T-cell (primary cell): Measurements from ENCODE around the gene ZFPM1. TPM values are rescaled to one million over a fixed set of nuclear protein-coding genes. Genes with fewer than 3 reads are reported as not detected.
A peak's percentile ranks its signal among the peaks of the same experiment; 100 is the strongest.

Experiments
- ATAC-seq, 4 experiments: fragments of 200-7000 bp in 3 of 4; fragments of 150-1000 bp in 1 of 4; cut with Tn5 transposase; replicated peaks in 1 of 4; 1 replicate in 3 of 4; 2 replicates in 1 of 4; pipeline ENCODE4 v1.10.0; 2021; ENCODE audit warnings: moderate library complexity in 3 of 4, mild to moderate bottlenecking in 2 of 4, moderate number of reproducible peaks in 1 of 4
- CTCF ChIA-PET, 2 donors: fragments of 300-600 bp; sonication (Branson Sonifier 250); formaldehyde crosslinking; loops; one replicate each; lab custom pipeline; 2022; ENCODE audit warnings: antibody characterized with exemption in 2 of 2; lab: Charles Lee
- POLR2A ChIA-PET, 2 donors: fragments of 300-600 bp; sonication (Branson Sonifier 250); formaldehyde crosslinking; loops; one replicate each; lab custom pipeline; 2022; ENCODE audit warnings: antibody characterized with exemption in 2 of 2; lab: Charles Lee
- DNase-seq, 35 experiments: peaks; one replicate each; pipeline versions ENCODE4 v3.0.0 to v3.0.0-alpha.2; 2013 to 2023
- H3K27ac ChIP-seq: one replicate; pipeline ENCODE4 v1.5.1; 2013; ENCODE audit warnings: low read length
- H3K27me3 ChIP-seq, 2 experiments: replicated peaks in 1 of 2; 1 replicate in 1 of 2; 2 replicates in 1 of 2; pipeline versions ENCODE4 v1.6.1 to v1.7.0; 2013; ENCODE audit warnings: low read length in 1 of 2, mixed read lengths in 1 of 2; ENCODE audit not compliant: control insufficient read depth in 2 of 2, insufficient read depth in 2 of 2; ENCODE audit errors: extremely low read depth in 1 of 2
- H3K36me3 ChIP-seq, 2 donors: 1 replicate in 1 of 2; 2 replicates in 1 of 2; pipeline versions ENCODE4 v1.6.1 to v1.7.0; 2013; ENCODE audit warnings: low read length in 1 of 2; ENCODE audit not compliant: control insufficient read depth in 2 of 2, insufficient read depth in 1 of 2; ENCODE audit errors: extremely low read depth in 1 of 2
- H3K4me1 ChIP-seq, 2 experiments: 1 replicate in 1 of 2; 2 replicates in 1 of 2; pipeline versions ENCODE4 v1.6.1 to v1.7.0; 2013; ENCODE audit warnings: low read length in 2 of 2, mixed read lengths in 1 of 2; ENCODE audit not compliant: insufficient read depth in 2 of 2, control insufficient read depth in 1 of 2; ENCODE audit errors: extremely low read depth in 1 of 2
- H3K4me3 ChIP-seq, 2 donors: 1 replicate in 1 of 2; 2 replicates in 1 of 2; pipeline versions ENCODE4 v1.5.1 to v1.7.0; 2013; ENCODE audit warnings: mild to moderate bottlenecking in 2 of 2, low read length in 1 of 2, moderate library complexity in 1 of 2; ENCODE audit not compliant: control insufficient read depth in 1 of 2; ENCODE audit errors: extremely low read depth in 1 of 2
- H3K9me3 ChIP-seq: 2 replicates; pipeline ENCODE4 v1.7.0; 2013
- H3K27ac Mint-ChIP-seq, 2 donors: one replicate each; pipeline ENCODE4 v1.8.0; 2020 to 2021; ENCODE audit warnings: mild to moderate bottlenecking in 2 of 2, mixed read lengths in 2 of 2
- H3K27me3 Mint-ChIP-seq, 2 donors: one replicate each; pipeline ENCODE4 v1.8.0; 2021 to 2022; ENCODE audit warnings: mixed read lengths in 2 of 2
- H3K36me3 Mint-ChIP-seq: one replicate; pipeline ENCODE4 v1.8.0; 2021; ENCODE audit warnings: mixed read lengths
- H3K4me1 Mint-ChIP-seq, 3 donors: one replicate each; pipeline ENCODE4 v1.8.0; 2020 to 2022; ENCODE audit warnings: mixed read lengths in 3 of 3, mild to moderate bottlenecking in 1 of 3
- H3K4me3 Mint-ChIP-seq, 3 donors: one replicate each; pipeline ENCODE4 v1.8.0; 2020 to 2022; ENCODE audit warnings: mild to moderate bottlenecking in 3 of 3, mixed read lengths in 3 of 3, moderate library complexity in 3 of 3
- H3K9me3 Mint-ChIP-seq, 3 donors: one replicate each; pipeline ENCODE4 v1.8.0; 2020 to 2022; ENCODE audit warnings: mixed read lengths in 3 of 3
- WGBS: methylation state at CpG from one replicate; pipeline ENCODE4 v1.1.5; 2013; ENCODE audit warnings: missing lambda C conversion rate; ENCODE audit not compliant: insufficient coverage; 5-methylcytosine and 5-hydroxymethylcytosine counted together
- total RNA-seq, 35 experiments: library from RNA in 6 of 35; stranded (reverse) in 6 of 35; fragments of 120-200 nt in 1 of 35; gene quantifications; one replicate each; pipeline versions ENCODE4 v1.2.1 to v1.2.4 and lab custom pipeline; 2013 to 2026

ZFPM1 gene
- total RNA-seq, 5 donors from 2014 or later (not counting 1 experiment from before 2014, with no cell fraction given): 19.6 to 38.4 (median 33.1) TPM

GRCh38 chr16:88440686-88441405, 12.2 kb upstream of the ZFPM1 start:
- Histone ChIP-seq H3K4me1 (peaks cover 0 to 15% of the 10 kb centered on the region in 2 experiments), H3K4me3 (no peak overlapping the region), H3K36me3 (no peaks in the 10 kb centered on the region), H3K27ac (no peak overlapping the region), H3K27me3 (peaks cover 0 to 17% of the 10 kb centered on the region in 2 experiments), H3K9me3 (no peaks in the 10 kb centered on the region)
- DNase-seq (no peak), ATAC-seq (no peak)
- Mint-ChIP-seq H3K4me3 (no peak overlapping the region), H3K27ac (no peak overlapping the region), H3K4me1 (peaks cover 0 to 4% (median 4%) of the 10 kb centered on the region in 3 donors), H3K27me3 (no peaks in the 10 kb centered on the region), H3K36me3 (no peaks in the 10 kb centered on the region), H3K9me3 (no peaks in the 10 kb centered on the region)
- ChIA-PET CTCF (interaction anchor here in 1 of 2 donors (0.8 kb wide), 1 partner anchor 87 kb away, joined by 3 read pairs; no protein-coding TSS in a partner anchor), POLR2A (interaction anchor here in 1 of 2 donors (0.5 kb wide), 1 partner anchor 1447 kb away, joined by 5 read pairs; no protein-coding TSS in a partner anchor)
- 90% methylated on average over 17 of the region's 24 CpGs for WGBS

- Histone ChIP-seq H3K9me3 (no peaks in the 10 kb centered on the region), H3K4me3 (no peak overlapping the region), H3K27me3 (peaks cover 0 to 17% of the 10 kb centered on the region in 2 experiments), H3K4me1 (peaks cover 0 to 15% of the 10 kb centered on the region in 2 experiments), H3K36me3 (no peaks in the 10 kb centered on the region), H3K27ac (no peak overlapping the region)
- Mint-ChIP-seq H3K4me1 (peaks cover 0 to 4% (median 4%) of the 10 kb centered on the region in 3 donors), H3K9me3 (no peaks in the 10 kb centered on the region), H3K27ac (no peak overlapping the region), H3K27me3 (no peaks in the 10 kb centered on the region), H3K36me3 (no peaks in the 10 kb centered on the region), H3K4me3 (no peak overlapping the region)
- 91% methylated on average over 14 of the region's 14 CpGs for WGBS
- ATAC-seq (no peak), DNase-seq (no peak)
- ChIA-PET POLR2A (no interaction called here), CTCF (interaction anchor here in 1 of 2 donors (0.6 kb wide), 1 partner anchor 661 kb away, joined by 4 read pairs; no protein-coding TSS in a partner anchor)
These were observed 11.6 kb upstream of the ZFPM1 start for GRCh38 chr16:88441460-88441859.

GRCh38 chr16:88442383-88442726, 10.7 kb upstream of the ZFPM1 start:
- Mint-ChIP-seq H3K9me3 (no peaks in the 10 kb centered on the region), H3K36me3 (no peaks in the 10 kb centered on the region), H3K27me3 (no peaks in the 10 kb centered on the region), H3K27ac (no peak overlapping the region), H3K4me3 (no peak overlapping the region), H3K4me1 (peaks cover 0 to 4% (median 4%) of the 10 kb centered on the region in 3 donors)
- CTCF ChIA-PET: no interaction called here
- Histone ChIP-seq H3K27ac (no peak overlapping the region), H3K36me3 (no peaks in the 10 kb centered on the region), H3K27me3 (peaks cover 0 to 17% of the 10 kb centered on the region in 2 experiments), H3K4me3 (no peak overlapping the region), H3K4me1 (peaks cover 0 to 14% of the 10 kb centered on the region in 2 experiments), H3K9me3 (no peaks in the 10 kb centered on the region)
- ATAC-seq (no peak), DNase-seq (no peak)
- POLR2A ChIA-PET: no interaction called here
- 75% methylated on average over 2 of the region's 9 CpGs for WGBS

GRCh38 chr16:88442727-88443576, 10.1 kb upstream of the ZFPM1 start:
- Histone ChIP-seq H3K36me3 (no peaks in the 10 kb centered on the region), H3K27ac (no peak overlapping the region), H3K4me1 (peaks cover 0 to 11% of the 10 kb centered on the region in 2 experiments), H3K4me3 (no peak overlapping the region), H3K27me3 (peaks cover 0 to 15% of the 10 kb centered on the region in 2 experiments), H3K9me3 (no peaks in the 10 kb centered on the region)
- no peaks in the 10 kb centered on the region for H3K27me3 Mint-ChIP-seq
- H3K4me3 Mint-ChIP-seq: no peak overlapping the region
- H3K27ac Mint-ChIP-seq: no peak overlapping the region
- DNase-seq: peak; percentile 39 to 87 (median 69)
- H3K4me1 Mint-ChIP-seq: peaks cover 0 to 4% (median 4%) of the 10 kb centered on the region in 3 donors
- 35% methylated on average over 40 of the region's 40 CpGs for WGBS
- no peaks in the 10 kb centered on the region for H3K9me3 Mint-ChIP-seq
- peak; percentile 87 to 93 (median 89) for ATAC-seq
- ChIA-PET POLR2A (no interaction called here), CTCF (no interaction called here)
- H3K36me3 Mint-ChIP-seq: no peaks in the 10 kb centered on the region

GRCh38 chr16:88444826-88445582, 8.1 kb upstream of the ZFPM1 start:
- H3K4me3 Mint-ChIP-seq: no peak overlapping the region
- DNase-seq: no peak
- H3K36me3 Mint-ChIP-seq: no peaks in the 10 kb centered on the region
- H3K27ac Mint-ChIP-seq: no peak overlapping the region
- ChIA-PET CTCF (no interaction called here), POLR2A (no interaction called here)
- H3K4me3 ChIP-seq: no peak overlapping the region
- no peaks in the 10 kb centered on the region for H3K9me3 ChIP-seq
- H3K36me3 ChIP-seq: no peaks in the 10 kb centered on the region
- no peaks in the 10 kb centered on the region for H3K9me3 Mint-ChIP-seq
- H3K27ac ChIP-seq: no peak overlapping the region
- no peaks in the 10 kb centered on the region for H3K27me3 Mint-ChIP-seq
- WGBS: 84% methylated on average over 29 of the region's 32 CpGs
- H3K4me1 ChIP-seq: peaks cover 0 to 11% of the 10 kb centered on the region in 2 experiments
- ATAC-seq: no peak
- H3K27me3 ChIP-seq: peaks cover 0 to 12% of the 10 kb centered on the region in 2 experiments
- H3K4me1 Mint-ChIP-seq: peaks cover 0 to 4% (median 4%) of the 10 kb centered on the region in 3 donors

- no peaks in the 10 kb centered on the region for H3K9me3 Mint-ChIP-seq
- H3K27ac ChIP-seq: no peak overlapping the region
- ATAC-seq (no peak), DNase-seq (no peak)
- no peak overlapping the region for H3K4me3 ChIP-seq
- no peaks in the 10 kb centered on the region for H3K27me3 Mint-ChIP-seq
- no peaks in the 10 kb centered on the region for H3K9me3 ChIP-seq
- H3K4me1 Mint-ChIP-seq: peaks cover 0 to 4% (median 4%) of the 10 kb centered on the region in 3 donors
- POLR2A ChIA-PET: no interaction called here
- CTCF ChIA-PET: no interaction called here
- H3K36me3 ChIP-seq: no peaks in the 10 kb centered on the region
- peaks cover 0 to 12% of the 10 kb centered on the region in 2 experiments for H3K27me3 ChIP-seq
- 91% methylated on average over 25 of the region's 25 CpGs for WGBS
- no peaks in the 10 kb centered on the region for H3K36me3 Mint-ChIP-seq
- H3K27ac Mint-ChIP-seq: no peak overlapping the region
- H3K4me3 Mint-ChIP-seq: no peak overlapping the region
- peaks cover 0 to 11% of the 10 kb centered on the region in 2 experiments for H3K4me1 ChIP-seq
These were observed 7.5 kb upstream of the ZFPM1 start for GRCh38 chr16:88445583-88445960.
